ENCODE data around the gene ARHGEF6.

- TF ChIP-seq, protein P1, sequence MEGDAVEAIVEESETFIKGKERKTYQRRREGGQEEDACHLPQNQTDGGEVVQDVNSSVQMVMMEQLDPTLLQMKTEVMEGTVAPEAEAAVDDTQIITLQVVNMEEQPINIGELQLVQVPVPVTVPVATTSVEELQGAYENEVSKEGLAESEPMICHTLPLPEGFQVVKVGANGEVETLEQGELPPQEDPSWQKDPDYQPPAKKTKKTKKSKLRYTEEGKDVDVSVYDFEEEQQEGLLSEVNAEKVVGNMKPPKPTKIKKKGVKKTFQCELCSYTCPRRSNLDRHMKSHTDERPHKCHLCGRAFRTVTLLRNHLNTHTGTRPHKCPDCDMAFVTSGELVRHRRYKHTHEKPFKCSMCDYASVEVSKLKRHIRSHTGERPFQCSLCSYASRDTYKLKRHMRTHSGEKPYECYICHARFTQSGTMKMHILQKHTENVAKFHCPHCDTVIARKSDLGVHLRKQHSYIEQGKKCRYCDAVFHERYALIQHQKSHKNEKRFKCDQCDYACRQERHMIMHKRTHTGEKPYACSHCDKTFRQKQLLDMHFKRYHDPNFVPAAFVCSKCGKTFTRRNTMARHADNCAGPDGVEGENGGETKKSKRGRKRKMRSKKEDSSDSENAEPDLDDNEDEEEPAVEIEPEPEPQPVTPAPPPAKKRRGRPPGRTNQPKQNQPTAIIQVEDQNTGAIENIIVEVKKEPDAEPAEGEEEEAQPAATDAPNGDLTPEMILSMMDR (conservative IDR thresholded peaks at IDR 0.05): no peak
- no peak for TF ChIP-seq ZFX (IDR thresholded peaks at IDR 0.05)
Observed at GRCh38 chrX:136766785-136767103, 14.0 kb downstream of the ARHGEF6 start.

Data from C4-2B (cell line).